HG03378 (cell line): ENCODE measurements around the gene TNFSF10.
A peak's percentile ranks its signal among the peaks of the same experiment; 100 is the strongest.

Source experiments
- ATAC-seq: cut with Tn5 transposase; IDR thresholded peaks from one replicate; pipeline ENCODE4 v1.9.1; 2021; ENCODE audit warnings: mild to moderate bottlenecking, moderate library complexity; ENCODE audit not compliant: unreplicated experiment

Gene TNFSF10

DNA sequence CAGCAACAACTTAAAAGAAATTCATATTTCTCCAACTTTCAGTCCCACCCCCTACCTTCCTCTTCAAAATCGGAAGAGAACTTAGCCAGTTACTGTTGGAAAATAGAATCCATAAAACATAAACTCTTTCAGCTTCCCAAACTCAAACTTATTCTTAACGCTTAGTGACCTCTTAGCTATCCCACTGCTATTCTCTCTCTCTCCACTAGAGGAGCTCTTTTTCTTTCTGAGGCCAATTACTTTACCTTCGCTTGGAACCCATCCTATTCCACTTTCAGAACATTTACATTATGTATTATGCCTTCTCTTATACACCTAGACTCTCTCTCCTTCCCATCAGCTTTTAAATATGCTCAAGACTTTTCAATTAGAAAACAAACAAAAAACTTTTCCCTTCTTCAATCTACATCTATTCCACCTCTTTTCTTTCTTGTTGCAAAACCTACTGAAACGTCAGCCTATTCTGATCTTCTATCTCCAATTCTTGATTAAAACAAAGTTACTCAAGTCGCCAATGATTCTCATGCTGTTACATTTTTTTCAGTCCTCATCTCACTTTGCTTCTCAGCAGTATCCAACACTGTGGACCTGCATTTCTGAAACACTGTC lies 61.6 kb downstream of the TNFSF10 start:
- ATAC-seq = peak; percentile 58

- ATAC-seq = no peak
These were observed 66.8 kb downstream of the TNFSF10 start for GRCh38 chr3:172456404-172456803.
